CD14-positive monocyte (primary cell): ENCODE data around the gene SYNGAP1. TPM values are rescaled to one million over a fixed set of nuclear protein-coding genes. Genes with fewer than 3 reads are reported as not detected.

ENCODE experiments used
- DNase-seq, 3 donors: peaks; one replicate each; pipeline ENCODE4 v3.0.0-alpha.2; 2011 to 2022
- H2AFZ ChIP-seq: 2 replicates; pipeline ENCODE4 v1.6.0; 2012; ENCODE audit warnings: mild to moderate bottlenecking, low read depth, low read length, inconsistent platforms; ENCODE audit not compliant: insufficient read depth, poor library complexity, severe bottlenecking
- H3K27ac ChIP-seq, 2 donors: 1 replicate in 1 of 2; 2 replicates in 1 of 2; pipeline ENCODE4 v1.5.1; 2012 to 2013; ENCODE audit warnings: low read length in 2 of 2, control low read depth in 1 of 2, inconsistent platforms in 1 of 2, low read depth in 1 of 2, mild to moderate bottlenecking in 1 of 2
- H3K27me3 ChIP-seq, 2 donors: one replicate each; pipeline versions ENCODE4 v1.6.0 to v1.6.1; 2011 to 2013; ENCODE audit warnings: low read length in 2 of 2; ENCODE audit not compliant: control insufficient read depth in 2 of 2, insufficient read depth in 2 of 2
- H3K36me3 ChIP-seq, 2 donors: replicated peaks in 1 of 2; 1 replicate in 1 of 2; 2 replicates in 1 of 2; pipeline versions ENCODE4 v1.5.1 to v1.6.1; 2012 to 2013; ENCODE audit warnings: low read length in 2 of 2, control low read depth in 1 of 2, inconsistent platforms in 1 of 2, mild to moderate bottlenecking in 1 of 2; ENCODE audit not compliant: insufficient read depth in 2 of 2, control insufficient read depth in 1 of 2
- H3K4me1 ChIP-seq, 2 donors: 1 replicate in 1 of 2; 2 replicates in 1 of 2; pipeline versions ENCODE4 v1.5.1 to v1.6.1; 2012 to 2013; ENCODE audit warnings: low read length in 2 of 2, control low read depth in 1 of 2, inconsistent platforms in 1 of 2, mild to moderate bottlenecking in 1 of 2, moderate library complexity in 1 of 2; ENCODE audit not compliant: insufficient read depth in 2 of 2, control insufficient read depth in 1 of 2
- H3K4me2 ChIP-seq: replicated peaks from 2 replicates; pipeline ENCODE3; 2012; ENCODE audit warnings: low read length, moderate library complexity, mild to moderate bottlenecking; ENCODE audit not compliant: poor library complexity, severe bottlenecking; ENCODE audit errors: extremely low read depth
- H3K4me3 ChIP-seq, 3 experiments: fragments of 200-600 bp in 1 of 3; sonication (generic) in 1 of 3; replicated peaks in 1 of 3; 1 replicate in 2 of 3; 2 replicates in 1 of 3; pipeline ENCODE4 v1.5.1; 2011 to 2013; ENCODE audit warnings: low read length in 3 of 3, mild to moderate bottlenecking in 3 of 3, control low read depth in 2 of 3, low read depth in 2 of 3, inconsistent platforms in 1 of 3, moderate library complexity in 1 of 3
- H3K79me2 ChIP-seq: 2 replicates; pipeline ENCODE4 v1.6.0; 2012; ENCODE audit warnings: mild to moderate bottlenecking, control low read depth, inconsistent platforms, low read length, moderate library complexity; ENCODE audit not compliant: insufficient read depth
- H3K9ac ChIP-seq: 2 replicates; pipeline ENCODE4 v1.6.0; 2017; ENCODE audit warnings: low read length, mild to moderate bottlenecking; ENCODE audit not compliant: insufficient read depth, poor library complexity, severe bottlenecking
- H3K9me3 ChIP-seq, 2 donors: replicated peaks in 1 of 2; 1 replicate in 1 of 2; 2 replicates in 1 of 2; pipeline versions ENCODE4 v1.5.1 to v1.6.1; 2012 to 2013; ENCODE audit warnings: low read length in 2 of 2, control low read depth in 1 of 2; ENCODE audit not compliant: control insufficient read depth in 1 of 2, insufficient read depth in 1 of 2
- H4K20me1 ChIP-seq: 2 replicates; pipeline ENCODE4 v1.6.0; 2012; ENCODE audit warnings: mild to moderate bottlenecking, low read length, control low read depth, moderate library complexity; ENCODE audit not compliant: insufficient read depth
- H3K27ac Mint-ChIP-seq, 7 donors: one replicate each; pipeline ENCODE4 v1.8.0; 2020; ENCODE audit warnings: mild to moderate bottlenecking in 7 of 7, mixed read lengths in 7 of 7, moderate library complexity in 6 of 7, inconsistent platforms in 2 of 7
- H3K27me3 Mint-ChIP-seq, 3 donors: one replicate each; pipeline ENCODE4 v1.8.0; 2021 to 2022; ENCODE audit warnings: low read depth in 3 of 3, mild to moderate bottlenecking in 3 of 3, mixed read lengths in 3 of 3, moderate library complexity in 3 of 3, inconsistent platforms in 1 of 3
- H3K36me3 Mint-ChIP-seq, 2 donors: one replicate each; pipeline ENCODE4 v1.8.0; 2020; ENCODE audit warnings: mixed read lengths in 2 of 2, inconsistent platforms in 1 of 2, mild to moderate bottlenecking in 1 of 2
- H3K4me1 Mint-ChIP-seq: one replicate; pipeline ENCODE4 v1.8.0; 2020; ENCODE audit warnings: mild to moderate bottlenecking, mixed read lengths
- H3K4me3 Mint-ChIP-seq, 2 donors: one replicate each; pipeline ENCODE4 v1.8.0; 2020; ENCODE audit warnings: mild to moderate bottlenecking in 2 of 2, mixed read lengths in 2 of 2, moderate library complexity in 1 of 2
- H3K9me3 Mint-ChIP-seq, 7 donors: one replicate each; pipeline ENCODE4 v1.8.0; 2020 to 2022; ENCODE audit warnings: mixed read lengths in 7 of 7, mild to moderate bottlenecking in 6 of 7, moderate library complexity in 6 of 7, inconsistent platforms in 2 of 7
- WGBS: methylation state at CpG from one replicate; pipeline ENCODE4 v1.1.5; 2013; ENCODE audit warnings: missing lambda C conversion rate; ENCODE audit not compliant: insufficient coverage; 5-methylcytosine and 5-hydroxymethylcytosine counted together
- intact Hi-C, 2 donors: fragments of 100-400 bp; cut with micrococcal nuclease; formaldehyde crosslinking; loops; one replicate each; pipeline versions ENCODE4 v1.15.0 to v1.15.1; 2023
- polyA plus RNA-seq, 3 donors: library from polyadenylated mRNA; depleted of rRNA in 1 of 3; unstranded in 2 of 3; stranded (reverse) in 1 of 3; fragments of 300-500 nt in 2 of 3; fragments of >200 nt in 1 of 3; fragmentation: Illumina TruSeq in 2 of 3; gene quantifications; 1 replicate in 2 of 3; 2 replicates in 1 of 3; pipeline ENCODE4 v1.2.3, GENCODE V29; 2012 to 2021
- TF ChIP-seq, protein P1 (sequence below): fragments of 200-600 bp; IDR thresholded peaks from one replicate; pipeline ENCODE4 v1.8.0; 2022; ENCODE audit warnings: antibody characterized with exemption, mild to moderate bottlenecking

The SYNGAP1 gene
- polyA plus RNA-seq, 3 donors: 4.0 TPM; not detected in 2

- no peak overlapping the region for H3K4me3 Mint-ChIP-seq
- peaks cover 7 to 32% of the 10 kb centered on the region in 2 donors for H3K36me3 ChIP-seq
- intact Hi-C loops: no loop called here
Measured at GRCh38 chr6:33438978-33439594, 19.2 kb downstream of the SYNGAP1 start.

GRCh38 chr6:33439956-33440648 lies 20.2 kb downstream of the SYNGAP1 start:
- no peak overlapping the region for H3K4me2 ChIP-seq
- H3K27ac ChIP-seq: no peak overlapping the region
- intact Hi-C loops: no loop called here
- peaks cover 34 to 46% of the 10 kb centered on the region in 2 donors for H3K36me3 Mint-ChIP-seq
- DNase-seq: no peak
- H3K27me3 Mint-ChIP-seq: peaks cover 0 to 4% (median 0%) of the 10 kb centered on the region in 3 donors
- H3K9ac ChIP-seq: no peak overlapping the region
- peaks cover 14% of the 10 kb centered on the region for H3K4me1 Mint-ChIP-seq
- H3K4me1 ChIP-seq: peaks cover 14 to 20% of the 10 kb centered on the region in 2 donors
- H3K27ac Mint-ChIP-seq: peak overlapping the region in 1 of 7 donors; percentile 59
- no peak overlapping the region for H3K4me3 Mint-ChIP-seq
- peaks cover 7 to 32% of the 10 kb centered on the region in 2 donors for H3K36me3 ChIP-seq
- whole genome bisulfite sequencing: 68% methylated on average over 3 of the region's 9 CpGs
- no peaks in the 10 kb centered on the region for H3K9me3 ChIP-seq
- H3K79me2 ChIP-seq: no peaks in the 10 kb centered on the region
- H3K9me3 Mint-ChIP-seq: peaks cover 0 to 1% (median 0%) of the 10 kb centered on the region in 7 donors
- TF ChIP-seq, protein P1, sequence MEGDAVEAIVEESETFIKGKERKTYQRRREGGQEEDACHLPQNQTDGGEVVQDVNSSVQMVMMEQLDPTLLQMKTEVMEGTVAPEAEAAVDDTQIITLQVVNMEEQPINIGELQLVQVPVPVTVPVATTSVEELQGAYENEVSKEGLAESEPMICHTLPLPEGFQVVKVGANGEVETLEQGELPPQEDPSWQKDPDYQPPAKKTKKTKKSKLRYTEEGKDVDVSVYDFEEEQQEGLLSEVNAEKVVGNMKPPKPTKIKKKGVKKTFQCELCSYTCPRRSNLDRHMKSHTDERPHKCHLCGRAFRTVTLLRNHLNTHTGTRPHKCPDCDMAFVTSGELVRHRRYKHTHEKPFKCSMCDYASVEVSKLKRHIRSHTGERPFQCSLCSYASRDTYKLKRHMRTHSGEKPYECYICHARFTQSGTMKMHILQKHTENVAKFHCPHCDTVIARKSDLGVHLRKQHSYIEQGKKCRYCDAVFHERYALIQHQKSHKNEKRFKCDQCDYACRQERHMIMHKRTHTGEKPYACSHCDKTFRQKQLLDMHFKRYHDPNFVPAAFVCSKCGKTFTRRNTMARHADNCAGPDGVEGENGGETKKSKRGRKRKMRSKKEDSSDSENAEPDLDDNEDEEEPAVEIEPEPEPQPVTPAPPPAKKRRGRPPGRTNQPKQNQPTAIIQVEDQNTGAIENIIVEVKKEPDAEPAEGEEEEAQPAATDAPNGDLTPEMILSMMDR: no peak
- no peak overlapping the region for H2AFZ ChIP-seq
- no peak overlapping the region for H3K4me3 ChIP-seq
- H3K27me3 ChIP-seq: no peaks in the 10 kb centered on the region
- H4K20me1 ChIP-seq: no peaks in the 10 kb centered on the region

More at GRCh38 chr6:33438978-33439594, 19.2 kb downstream of the SYNGAP1 start:
- no peak for DNase-seq
- no peak overlapping the region for H3K4me2 ChIP-seq
- H3K4me3 ChIP-seq: no peak overlapping the region
- Mint-ChIP-seq H3K9me3 (peaks cover 0 to 1% (median 0%) of the 10 kb centered on the region in 7 donors), H3K27ac (no peak overlapping the region), H3K36me3 (peaks cover 34 to 47% of the 10 kb centered on the region in 2 donors), H3K27me3 (peaks cover 0 to 4% (median 0%) of the 10 kb centered on the region in 3 donors), H3K4me1 (peaks cover 5% of the 10 kb centered on the region)
- peaks cover 4 to 9% of the 10 kb centered on the region in 2 donors for H3K4me1 ChIP-seq
- no peak overlapping the region for H3K9ac ChIP-seq
- H2AFZ ChIP-seq: no peak overlapping the region
- H3K79me2 ChIP-seq: no peaks in the 10 kb centered on the region
- TF ChIP-seq, protein P1: no peak
- whole genome bisulfite sequencing: 100% methylated on average over 1 of the region's 3 CpGs
- no peaks in the 10 kb centered on the region for H3K9me3 ChIP-seq
- H3K27ac ChIP-seq: no peak overlapping the region
- no peaks in the 10 kb centered on the region for H4K20me1 ChIP-seq
- H3K27me3 ChIP-seq: no peaks in the 10 kb centered on the region
